OCI-LY3 (cell line): ENCODE results near the gene ANO10.

ENCODE experiments used
- H2AFZ ChIP-seq: fragments of 200-600, 300-600 bp; shearing (Covaris generic); 2 replicates; pipeline ENCODE4 v1.6.0; 2014; ENCODE audit warnings: antibody characterized with exemption, low read depth, low read length
- H3K27ac ChIP-seq: fragments of 200-600, 300-600 bp; sonication (generic); 2 replicates; pipeline ENCODE4 v1.5.1; 2014; ENCODE audit warnings: mild to moderate bottlenecking, low read length, moderate library complexity, mixed read lengths
- H3K27me3 ChIP-seq: fragments of 200-600, 300-600 bp; sonication (generic); 2 replicates; pipeline ENCODE4 v1.6.1; 2014; ENCODE audit warnings: low read depth, low read length, mixed read lengths
- H3K36me3 ChIP-seq: fragments of 200-600, 300-600 bp; sonication (generic); replicated peaks from 2 replicates; pipeline ENCODE3; 2014; ENCODE audit warnings: low read depth, low read length, mixed read lengths
- H3K4me1 ChIP-seq: fragments of 300-600, 200-600 bp; sonication (generic); 2 replicates; pipeline ENCODE4 v1.6.1; 2014; ENCODE audit warnings: low read length, mixed read lengths
- H3K4me2 ChIP-seq: fragments of 200-600, 300-600 bp; sonication (generic); 2 replicates; pipeline ENCODE4 v1.6.1; 2014; ENCODE audit warnings: low read length, mixed read lengths
- H3K4me3 ChIP-seq: fragments of 300-600, 200-600 bp; sonication (generic); 2 replicates; pipeline ENCODE4 v1.5.1; 2014; ENCODE audit warnings: antibody characterized with exemption, mild to moderate bottlenecking, low read length, moderate library complexity
- H3K79me2 ChIP-seq: fragments of 300-600, 200-600 bp; shearing (Covaris generic); 2 replicates; pipeline ENCODE4 v1.6.1; 2014; ENCODE audit warnings: mild to moderate bottlenecking, low read length, mixed read lengths
- H3K9ac ChIP-seq: fragments of 300-600, 200-600 bp; shearing (Covaris generic); 2 replicates; pipeline ENCODE4 v1.6.0; 2014; ENCODE audit warnings: mild to moderate bottlenecking, low read length, moderate library complexity
- H3K9me3 ChIP-seq: fragments of 200-600, 300-600 bp; shearing (Covaris generic); 2 replicates; pipeline ENCODE4 v1.6.1; 2014; ENCODE audit warnings: low read length, mixed read lengths; ENCODE audit not compliant: insufficient read depth
- H4K20me1 ChIP-seq: fragments of 200-600, 300-600 bp; sonication (generic); 2 replicates; pipeline ENCODE4 v1.6.1; 2016; ENCODE audit warnings: low read length, mixed read lengths; ENCODE audit not compliant: insufficient read depth
- CTCF ChIP-seq: fragments of 200-600, 300-600 bp; sonication (generic); IDR thresholded peaks from 2 replicates; pipeline ENCODE4 v1.5.1; 2014; ENCODE audit warnings: antibody characterized with exemption, low read length, low read depth
- EZH2phosphoT487 ChIP-seq: fragments of 200-600 bp; shearing (Covaris generic); IDR thresholded peaks from 2 replicates; pipeline ENCODE4 v1.6.1; 2018; ENCODE audit warnings: antibody characterized with exemption, mixed run types, low read depth

The ANO10 gene

GRCh38 chr3:43326891-43327581, 294.8 kb downstream of the ANO10 start:
- H3K9me3 ChIP-seq = no peaks in the 10 kb centered on the region
- H3K27me3 ChIP-seq = no peaks in the 10 kb centered on the region
- no peak for TF ChIP-seq CTCF
- TF ChIP-seq EZH2phosphoT487 = no peak
- peaks cover 18% of the 10 kb centered on the region; the same call in 1 of the 2 replicates for H4K20me1 ChIP-seq
- peaks cover 16% of the 10 kb centered on the region for H3K36me3 ChIP-seq
- H3K4me3 ChIP-seq = no peak overlapping the region
- H3K4me1 ChIP-seq = peaks cover 21% of the 10 kb centered on the region
- no peak overlapping the region for H3K9ac ChIP-seq
- H2AFZ ChIP-seq = no peak overlapping the region
- H3K27ac ChIP-seq = peak overlapping the region; percentile 33
- H3K79me2 ChIP-seq = peaks cover 30% of the 10 kb centered on the region
- peak overlapping the region; percentile 16 for H3K4me2 ChIP-seq

GRCh38 chr3:43323541-43323940, 298.3 kb downstream of the ANO10 start:
- H3K27ac ChIP-seq = no peak overlapping the region
- H3K9ac ChIP-seq = no peak overlapping the region
- H3K79me2 ChIP-seq = peaks cover 24% of the 10 kb centered on the region

GRCh38 chr3:43320288-43320687, 301.5 kb downstream of the ANO10 start:
- H4K20me1 ChIP-seq = 0 out of 2 replicates have a peak, but pooled peaks cover 7% of the 10 kb centered on the region
- no peak overlapping the region for H3K4me2 ChIP-seq
- no peak overlapping the region for H2AFZ ChIP-seq
- TF ChIP-seq EZH2phosphoT487 (no peak), CTCF (no peak)
- no peaks in the 10 kb centered on the region for H3K9me3 ChIP-seq
- H3K4me3 ChIP-seq = no peak overlapping the region
- H3K27me3 ChIP-seq = no peaks in the 10 kb centered on the region
- 0 out of 2 replicates have a peak, but pooled peaks cover 2% of the 10 kb centered on the region for H3K4me1 ChIP-seq
- peaks cover 8% of the 10 kb centered on the region for H3K36me3 ChIP-seq
- H3K9ac ChIP-seq = no peak overlapping the region
- no peak overlapping the region for H3K27ac ChIP-seq
- H3K79me2 ChIP-seq = peaks cover 8% of the 10 kb centered on the region

More at GRCh38 chr3:43323541-43323940, 298.3 kb downstream of the ANO10 start:
- no peaks in the 10 kb centered on the region for H3K27me3 ChIP-seq
- H2AFZ ChIP-seq = no peak overlapping the region
- H3K4me3 ChIP-seq = no peak overlapping the region
- no peak for TF ChIP-seq EZH2phosphoT487
- no peak for TF ChIP-seq CTCF
- H3K4me2 ChIP-seq = no peak overlapping the region
- peaks cover 10% of the 10 kb centered on the region for H3K36me3 ChIP-seq
- no peaks in the 10 kb centered on the region for H3K9me3 ChIP-seq
- H3K4me1 ChIP-seq = peaks cover 21% of the 10 kb centered on the region
- peaks cover 25% of the 10 kb centered on the region; the same call in 1 of the 2 replicates for H4K20me1 ChIP-seq

GRCh38 chr3:43319794-43320193, 302.0 kb downstream of the ANO10 start:
- TF ChIP-seq EZH2phosphoT487 (no peak), CTCF (no peak)

More at GRCh38 chr3:43319794-43320193, 302.0 kb downstream of the ANO10 start:
- H3K9me3 ChIP-seq = no peaks in the 10 kb centered on the region
- no peak overlapping the region for H3K9ac ChIP-seq
- H3K4me1 ChIP-seq = 0 out of 2 replicates have a peak, but pooled peaks cover under 1% of the 10 kb centered on the region
- peaks cover 8% of the 10 kb centered on the region for H3K79me2 ChIP-seq
- peaks cover 8% of the 10 kb centered on the region for H3K36me3 ChIP-seq
- no peaks in the 10 kb centered on the region for H3K27me3 ChIP-seq
- H4K20me1 ChIP-seq = 0 out of 2 replicates have a peak, but pooled peaks cover 7% of the 10 kb centered on the region
- no peak overlapping the region for H2AFZ ChIP-seq
- no peak overlapping the region for H3K27ac ChIP-seq
- no peak overlapping the region for H3K4me3 ChIP-seq
- H3K4me2 ChIP-seq = no peak overlapping the region
